HL-60/S4 treated with retinoic acid at 250 ng/mL for 4 days and 3 days (cell line): ENCODE measurements around the gene ZNHIT2.
"Not testable (repeated sequence)": the region's sequence is repeated elsewhere in the genome, so short reads cannot be mapped to it uniquely, and the experiment has no call there.

ENCODE experiments used
- in situ Hi-C: fragments of 300-500 bp; cut with MboI; formaldehyde crosslinking; loops from 2 replicates; pipeline ENCODE4 v1.7.0; 2022; ENCODE audit warnings: low sequenced_read_pairs

ZNHIT2 gene

GRCh38 chr11:65121447-65121864, 4.0 kb upstream of the ZNHIT2 start:
- in situ Hi-C loops = no loop called here

GRCh38 chr11:65120831-65121230, 3.3 kb upstream of the ZNHIT2 start:
- in situ Hi-C loops = no loop called here

- in situ Hi-C loops = no loop called here
These were observed 2.1 kb upstream of the ZNHIT2 start for GRCh38 chr11:65119670-65119995.

DNA sequence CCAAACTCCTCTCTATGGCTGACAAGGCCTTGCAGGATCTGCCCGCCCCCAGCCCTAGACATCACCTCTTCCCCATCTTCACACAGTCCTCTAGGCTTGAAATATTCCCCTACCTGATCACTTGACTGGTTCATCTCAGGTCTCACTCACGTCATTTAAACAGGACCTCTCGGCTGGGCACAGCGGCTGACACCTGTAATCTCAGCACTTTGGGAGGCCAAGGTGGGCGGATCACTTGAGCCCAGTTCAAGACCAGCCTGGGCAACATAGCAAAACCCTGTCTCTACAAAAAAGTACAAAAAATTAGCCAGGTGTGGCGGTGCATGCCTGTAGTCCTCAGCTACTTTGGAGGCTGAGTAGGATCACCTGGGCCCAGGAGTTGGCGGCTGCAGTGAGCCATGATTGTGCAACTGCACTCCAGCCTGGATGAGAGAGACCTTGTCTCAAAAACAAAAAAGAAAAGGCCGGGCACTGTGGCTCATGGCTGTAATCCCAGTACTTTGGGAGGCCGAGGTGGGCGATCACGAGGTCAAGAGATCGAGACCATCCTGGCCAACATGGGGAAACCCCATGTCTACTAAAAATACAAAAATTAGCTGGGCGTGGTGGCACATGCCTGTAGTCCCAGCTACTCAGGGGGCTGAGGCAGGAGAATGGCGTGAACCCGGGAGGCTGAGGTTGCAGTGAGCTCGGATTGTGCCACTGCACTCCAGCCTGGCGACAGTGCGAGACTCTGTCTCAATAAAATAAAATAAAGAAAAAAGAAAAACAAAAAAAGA, 1.6 kb upstream of the ZNHIT2 start:
- in situ Hi-C loops = not testable (repeated sequence)

DNA sequence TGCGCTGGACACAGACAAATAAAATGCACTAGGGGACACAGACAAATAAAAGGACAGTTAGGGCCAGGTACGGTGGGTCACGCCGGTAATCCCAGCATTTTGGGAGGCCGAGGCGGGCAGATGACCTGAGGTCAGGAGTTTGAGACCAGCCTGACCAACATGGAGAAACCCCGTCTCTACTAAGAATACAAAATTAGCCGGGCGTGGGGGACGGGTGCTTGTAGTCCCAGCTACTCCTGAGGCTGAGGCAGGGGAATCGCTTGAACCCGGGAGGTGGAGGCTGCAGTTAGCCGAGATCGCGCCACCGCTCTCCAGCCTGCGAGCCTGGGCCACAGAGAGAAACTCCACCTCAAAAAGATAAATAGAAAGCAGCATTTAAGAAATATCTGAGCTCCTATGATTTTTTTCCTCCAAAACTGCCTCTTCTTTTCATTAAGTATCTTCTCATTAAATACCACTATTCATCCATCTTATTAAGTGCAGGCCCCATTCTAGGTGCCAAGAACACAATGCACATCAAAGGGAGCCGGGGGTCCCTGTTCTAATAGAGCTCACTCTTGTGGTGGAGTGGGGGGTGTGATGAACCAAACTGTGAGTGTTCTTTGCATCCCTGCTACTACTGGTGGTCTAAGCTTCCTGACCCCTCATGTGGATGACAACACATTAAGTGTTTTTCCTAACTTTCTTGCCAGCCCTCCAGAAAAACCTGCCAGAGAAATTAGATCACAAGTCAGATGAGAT, 766 bp upstream of the ZNHIT2 start:
- in situ Hi-C loops = no loop called here

GRCh38 chr11:65116370-65117205, 913 bp downstream of the ZNHIT2 start:
- in situ Hi-C loops = no loop called here

- in situ Hi-C loops = no loop called here
These were observed 2.0 kb downstream of the ZNHIT2 start for GRCh38 chr11:65115361-65116082.

- in situ Hi-C loops = no loop called here
These were observed 2.8 kb downstream of the ZNHIT2 start for GRCh38 chr11:65114538-65115171.

- in situ Hi-C loops = no loop called here
These were observed 3.7 kb downstream of the ZNHIT2 start for GRCh38 chr11:65113839-65114238.

DNA sequence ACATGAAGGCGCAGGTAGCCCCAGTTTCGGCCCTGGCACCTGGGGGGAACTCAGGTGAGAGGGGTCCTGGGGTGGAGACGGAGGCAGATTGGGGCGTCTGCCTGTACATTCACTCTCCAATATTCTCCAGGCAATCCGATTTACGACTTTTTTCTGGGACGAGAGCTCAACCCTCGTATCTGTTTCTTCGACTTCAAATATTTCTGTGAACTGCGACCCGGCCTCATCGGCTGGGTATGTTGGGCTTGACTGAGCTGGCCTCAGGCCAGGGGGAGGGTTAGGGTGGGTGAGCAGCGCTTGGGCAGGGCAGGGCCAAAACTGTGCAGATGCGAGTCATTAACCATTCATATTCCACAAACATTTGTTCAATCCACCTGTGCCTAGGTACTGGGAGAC, 4.1 kb downstream of the ZNHIT2 start:
- in situ Hi-C loops = no loop called here

GRCh38 chr11:65112546-65113360, 4.7 kb downstream of the ZNHIT2 start:
- in situ Hi-C loops = no loop called here

DNA sequence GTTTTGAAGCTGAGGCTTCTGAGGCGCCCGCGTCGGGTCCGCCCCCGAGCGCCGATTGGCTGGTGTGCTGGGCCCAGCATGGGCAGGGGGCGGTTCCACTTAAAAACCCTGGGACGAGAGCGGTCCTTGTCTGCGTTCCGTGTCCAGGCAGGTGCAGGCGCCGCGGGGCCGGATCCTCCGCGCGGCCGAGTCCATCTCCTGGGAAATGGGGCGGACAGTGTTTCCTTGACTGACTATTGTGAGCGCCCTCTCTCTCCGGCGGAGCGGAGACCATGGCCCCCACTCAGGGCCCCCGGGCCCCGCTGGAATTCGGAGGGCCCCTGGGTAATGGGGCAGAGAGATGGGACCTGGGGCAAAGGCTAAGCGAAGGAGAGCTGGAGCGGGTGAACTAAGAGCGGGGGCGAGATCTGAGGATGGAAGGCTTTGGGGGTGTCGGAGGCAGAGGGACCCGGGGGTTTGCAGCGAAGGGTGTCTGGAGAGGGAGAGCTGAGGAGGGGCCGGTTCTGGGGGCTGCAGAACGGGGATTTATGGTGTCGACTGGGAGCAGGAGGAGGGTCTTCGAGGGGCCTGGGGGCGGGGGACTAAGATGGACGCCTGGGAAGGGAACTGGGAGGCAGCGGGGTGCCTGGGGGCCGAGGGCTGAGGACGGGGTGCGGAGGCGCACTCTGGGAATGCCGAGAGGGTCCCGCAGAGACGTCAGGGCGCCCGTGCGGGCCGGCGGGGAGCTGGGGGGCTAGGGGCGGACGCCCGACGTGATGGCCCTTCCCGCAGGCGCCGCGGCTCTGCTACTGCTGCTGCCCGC, 5.6 kb downstream of the ZNHIT2 start, which contains the start of gene TM7SF2:
Gene TM7SF2, plus strand, starts transcription at position 129 of the 802 bp plus-strand sequence. Its CDS starts 144 bp downstream, at position 273.
- in situ Hi-C loops = no loop called here

GRCh38 chr11:65111159-65111743, 6.2 kb downstream of the ZNHIT2 start:
- in situ Hi-C loops = no loop called here

- in situ Hi-C loops = no loop called here
These were observed 7.1 kb downstream of the ZNHIT2 start for GRCh38 chr11:65110354-65110861.

DNA sequence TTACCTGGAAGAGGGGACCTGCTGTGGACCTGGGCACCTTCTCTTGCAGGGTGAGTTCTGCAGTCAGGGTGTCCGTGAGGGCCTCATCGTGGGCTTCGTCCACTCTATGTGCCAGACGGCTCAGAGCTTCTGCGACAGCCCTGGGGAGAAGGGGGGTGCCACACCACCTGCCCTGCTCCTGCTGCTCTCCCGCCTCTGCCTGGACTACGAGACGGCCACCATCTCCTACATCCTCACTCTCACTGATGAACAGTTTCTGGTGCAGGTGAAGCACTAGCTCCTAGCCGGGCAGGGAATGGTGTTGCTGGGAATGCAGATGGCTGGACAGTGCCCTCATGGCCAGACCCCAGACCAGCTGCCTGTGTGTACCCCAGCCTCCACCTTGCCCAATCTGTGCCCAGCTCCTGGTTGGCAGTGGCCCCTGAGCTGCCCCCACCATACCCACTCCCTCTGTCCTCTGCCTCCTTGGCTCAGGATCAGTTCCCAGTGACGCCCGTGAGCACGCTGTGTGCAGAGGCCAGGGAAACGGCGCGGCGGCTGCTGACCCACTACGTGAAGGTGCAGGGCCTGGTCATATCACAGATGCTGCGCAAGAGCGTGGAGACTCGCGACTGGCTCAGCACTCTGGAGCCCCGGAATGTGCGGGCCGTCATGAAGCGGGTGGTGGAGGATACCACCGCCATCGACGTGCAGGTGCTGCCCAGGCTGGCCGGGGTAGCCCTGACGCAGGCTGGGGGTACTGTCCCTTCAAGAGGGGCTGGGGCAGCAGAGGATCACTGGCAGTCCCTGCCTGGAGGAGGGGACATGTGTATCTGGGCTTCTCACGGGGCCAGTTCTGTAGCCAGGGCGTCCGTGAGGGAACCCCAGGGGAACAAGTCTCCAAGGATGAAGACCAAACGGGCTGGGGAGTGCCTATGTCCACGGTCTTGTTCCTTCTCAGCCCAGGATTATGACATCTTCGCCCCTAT, 8.0 kb downstream of the ZNHIT2 start:
- in situ Hi-C loops = no loop called here

- in situ Hi-C loops = no loop called here
These were observed 8.9 kb downstream of the ZNHIT2 start for GRCh38 chr11:65108469-65109123.
